HepG2 (cell line): ENCODE data around the gene API5. TPM values are rescaled to one million over a fixed set of nuclear protein-coding genes. Genes with fewer than 3 reads are reported as not detected.
"Not testable (repeated sequence)": the region's sequence is repeated elsewhere in the genome, so short reads cannot be mapped to it uniquely, and the experiment has no call there.

Source experiments
- ATAC-seq: fragments of 200-7000 bp; cut with Tn5 transposase; 3 replicates; pipeline ENCODE4 v1.9.1; 2020; ENCODE audit warnings: mild to moderate bottlenecking, moderate library complexity
- BruUV-seq: library from RNA; stranded (reverse); fragments of 400-500 nt; replicated peaks from 2 replicates; lab custom pipeline; 2021; lab: Mats Ljungman, UMichigan
- CTCF ChIA-PET: fragments of 300-600 bp; formaldehyde crosslinking; extraction: SDS; loops from one replicate; lab custom pipeline; 2021; ENCODE audit warnings: low total read pairs, inconsistent platforms, low intra/inter-chr PET ratio; lab: Yijun Ruan, JAX
- POLR2A ChIA-PET: fragments of 350-600 bp; sonication (Branson Sonifier 250); formaldehyde crosslinking; loops from one replicate; lab custom pipeline; 2020; ENCODE audit warnings: antibody characterized with exemption, inconsistent platforms; lab: Yijun Ruan, JAX
- DNase-seq: peaks from one replicate; pipeline ENCODE4 v3.0.0-alpha.2; 2015; ENCODE audit warnings: low spot score
- FAIRE-seq: peaks from 3 replicates; lab custom pipeline; 2011; peaks lifted over from hg19 to GRCh38; lab: Jason Lieb, UNC
- H2AFZ ChIP-seq: one replicate; pipeline ENCODE4 v1.6.1; 2011; ENCODE audit warnings: low read length, inconsistent platforms
- H3K27ac ChIP-seq: fragments of 300-600 bp; 3 replicates; pipeline ENCODE4 v1.8.0; 2011; ENCODE audit warnings: mixed run types, mild to moderate bottlenecking, mixed read lengths, low read length, inconsistent platforms; ENCODE audit not compliant: insufficient read depth; ENCODE audit errors: extremely low read length
- H3K27me3 ChIP-seq, 2 experiments: fragments of 200-600 bp in 1 of 2; 2 replicates in 1 of 2; 3 replicates in 1 of 2; pipeline versions ENCODE4 v1.6.0 to v1.8.0; 2011; ENCODE audit warnings: low read length in 2 of 2, mild to moderate bottlenecking in 2 of 2, moderate library complexity in 2 of 2, inconsistent platforms in 1 of 2; ENCODE audit not compliant: insufficient read depth in 2 of 2, control insufficient read depth in 1 of 2
- H3K36me3 ChIP-seq, 2 experiments: fragments of 200-600 bp in 1 of 2; replicated peaks in 1 of 2; 2 replicates in 1 of 2; 3 replicates in 1 of 2; pipeline versions ENCODE4 v1.5.1 to v1.8.0; 2011; ENCODE audit warnings: low read length in 2 of 2, inconsistent platforms in 1 of 2; ENCODE audit not compliant: insufficient read depth in 2 of 2, control insufficient read depth in 1 of 2
- H3K4me1 ChIP-seq: 2 replicates; pipeline ENCODE4 v1.5.1; 2012; ENCODE audit warnings: low read length, inconsistent platforms; ENCODE audit not compliant: insufficient read depth
- H3K4me2 ChIP-seq: 2 replicates; pipeline ENCODE4 v1.6.0; 2011; ENCODE audit warnings: low read depth, low read length, inconsistent platforms
- H3K4me3 ChIP-seq, 3 experiments: fragments of 200-600 bp in 1 of 3; sonication (generic), shearing (Covaris generic) in 1 of 3; replicated peaks in 1 of 3; 2 replicates each; pipeline ENCODE4 v1.5.1; 2011 to 2016; ENCODE audit warnings: low read length in 3 of 3, inconsistent platforms in 2 of 3, low read depth in 2 of 3, mild to moderate bottlenecking in 2 of 3, control low read depth in 1 of 3, mixed read lengths in 1 of 3; ENCODE audit not compliant: insufficient read depth in 1 of 3
- H3K79me2 ChIP-seq: one replicate; pipeline ENCODE4 v1.6.1; 2011; ENCODE audit warnings: low read length, inconsistent platforms; ENCODE audit not compliant: insufficient read depth
- H3K9ac ChIP-seq: 2 replicates; pipeline ENCODE4 v1.6.0; 2011; ENCODE audit warnings: mild to moderate bottlenecking, low read depth, low read length, inconsistent platforms; ENCODE audit not compliant: insufficient read depth
- H3K9me3 ChIP-seq: 2 replicates; pipeline ENCODE4 v1.5.1; 2012; ENCODE audit warnings: mild to moderate bottlenecking, low read length
- H4K20me1 ChIP-seq: 2 replicates; pipeline ENCODE4 v1.6.0; 2011; ENCODE audit warnings: inconsistent platforms, mild to moderate bottlenecking, low read length, moderate library complexity; ENCODE audit not compliant: insufficient read depth
- MAFF ChIP-seq: IDR thresholded peaks from 2 replicates; pipeline ENCODE4 v1.6.1; 2011; ENCODE audit warnings: low read depth, low read length, improper control_type of control experiment
- MAFK ChIP-seq, 2 experiments: IDR thresholded peaks in 1 of 2; conservative IDR thresholded peaks in 1 of 2; 2 replicates each; pipeline ENCODE4 v1.6.1; 2011; ENCODE audit warnings: improper control_type of control experiment in 2 of 2, low read length in 2 of 2
- WGBS: methylation state at CpG from one replicate; pipeline ENCODE4 v1.1.6; 2017; ENCODE audit warnings: low lambda C conversion rate; 5-methylcytosine and 5-hydroxymethylcytosine counted together
- in situ Hi-C: cut with HindIII; loops from 2 replicates; pipeline ENCODE4 v1.10.0; 2017; ENCODE audit warnings: low pct_unique_long_range_greater_than_20kb; ENCODE audit not compliant: extremely low pct_ligation_motif_present
- intact Hi-C: fragments of 100-400 bp; cut with micrococcal nuclease; formaldehyde crosslinking; loops from one replicate; pipeline ENCODE4 v1.10.0; 2022; ENCODE audit not compliant: unreplicated experiment
- polyA plus RNA-seq, 8 experiments: library from polyadenylated mRNA; depleted of rRNA in 3 of 8; stranded (reverse) in 7 of 8; unstranded in 1 of 8; fragments of >200 nt; fragmentation: Illumina TruSeq in 4 of 8; extraction: Trizol in 4 of 8; gene quantifications; 2 replicates each; pipeline versions ENCODE4 v1.2.1 to v1.2.3, GENCODE V29; 2011 to 2016; ENCODE audit warnings: low read depth in 4 of 8, missing spikeins in 1 of 8, mixed read lengths in 1 of 8; ENCODE audit not compliant: insufficient read depth in 1 of 8
- total RNA-seq, 5 experiments: library from RNA; depleted of rRNA; stranded (reverse); fragments of >200 nt; fragmentation: Illumina TruSeq; extraction: Trizol; gene quantifications; 2 replicates each; pipeline ENCODE4 v1.2.3, GENCODE V29; 2016; ENCODE audit warnings: low read depth in 1 of 5
- TF ChIP-seq, protein P1 (sequence below): sonication (generic); formaldehyde crosslinking; conservative IDR thresholded peaks from 2 replicates; pipeline ENCODE4 v1.4.0; 2020; ENCODE audit warnings: missing genetic modification reagents

API5 gene
- total and polyA plus RNA-seq, 2 of the 13 experiments (the other 11 are each of a cell fraction or from before 2014, with no cell fraction given), result 21.6 to 59.0 TPM

DNA sequence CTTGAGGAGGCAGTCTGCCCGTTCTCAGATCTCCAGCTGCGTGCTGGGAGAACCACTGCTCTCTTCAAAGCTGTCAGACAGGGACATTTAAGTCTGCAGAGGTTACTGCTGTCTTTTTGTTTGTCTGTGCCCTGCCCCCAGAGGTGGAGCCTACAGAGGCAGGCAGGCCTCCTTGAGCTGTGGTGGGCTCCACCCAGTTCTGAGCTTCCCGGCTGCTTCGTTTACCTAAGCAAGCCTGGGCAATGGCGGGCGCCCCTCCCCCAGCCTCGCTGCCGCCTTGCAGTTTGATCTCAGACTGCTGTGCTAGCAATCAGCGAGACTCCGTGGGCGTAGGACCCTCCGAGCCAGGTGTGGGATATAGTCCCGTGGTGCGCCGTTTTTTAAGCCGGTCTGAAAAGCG, 39.6 kb downstream of the API5 start:
- FAIRE-seq, in situ Hi-C loops, H3K27me3 ChIP-seq, POLR2A ChIA-PET, CTCF ChIA-PET, H3K9ac ChIP-seq, H3K79me2 ChIP-seq, H4K20me1 ChIP-seq, DNase-seq, BruUV-seq, ATAC-seq, intact Hi-C loops, H3K9me3 ChIP-seq, H2AFZ ChIP-seq, H3K4me1 ChIP-seq, H3K4me3 ChIP-seq, H3K36me3 ChIP-seq, H3K4me2 ChIP-seq, H3K27ac ChIP-seq: not testable (repeated sequence)
- WGBS, result no CpG with 5 or more reads among the region's 17 CpGs

DNA sequence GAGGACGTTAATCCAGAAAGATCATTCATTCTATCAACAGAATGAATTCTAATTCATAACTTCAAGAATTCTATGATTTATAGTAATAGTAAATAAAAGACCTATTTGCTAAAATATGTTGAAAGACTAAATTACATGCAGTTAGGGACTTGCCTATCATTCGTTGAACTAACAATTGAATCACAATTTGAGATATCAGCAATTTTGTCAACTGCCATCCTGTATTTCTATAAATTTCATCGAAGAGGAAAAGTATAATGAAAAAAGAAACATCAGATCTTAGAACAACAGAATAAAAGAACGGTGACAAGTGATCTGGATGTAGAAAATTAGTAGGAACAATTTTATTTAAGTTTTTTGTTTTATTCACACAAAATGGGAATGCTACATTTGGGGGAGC, 42.5 kb downstream of the API5 start:
- CTCF ChIA-PET, result no interaction called here

More for the DNA sequence above, 42.5 kb downstream of the API5 start:
- no TSS peak for BruUV-seq
- H3K27ac ChIP-seq, result no peak overlapping the region
- in situ Hi-C loops, result no loop called here
- H3K9me3 ChIP-seq, result no peaks in the 10 kb centered on the region
- H2AFZ ChIP-seq, result no peak overlapping the region
- no peaks in the 10 kb centered on the region; a peak in 1 of 5 replicates for H3K27me3 ChIP-seq
- H3K79me2 ChIP-seq, result peaks cover 5% of the 10 kb centered on the region
- no peaks in the 10 kb centered on the region for H3K36me3 ChIP-seq
- intact Hi-C loops, result no loop called here
- H3K4me3 ChIP-seq, result no peak overlapping the region
- ATAC-seq (no peak), DNase-seq (no peak), FAIRE-seq (no peak)
- peaks cover 15% of the 10 kb centered on the region for H3K4me1 ChIP-seq
- WGBS, result 88% methylated on average over 4 of the region's 4 CpGs
- H3K4me2 ChIP-seq, result no peak overlapping the region
- POLR2A ChIA-PET, result no interaction called here
- TF ChIP-seq MAFK (conservative IDR thresholded peaks at IDR 0.05 in 1 of 2, IDR thresholded peaks at IDR 0.05 in 1 of 2; ENCODE audit: low read length in 2 of 2) (peak; percentile 37 to 46; a peak in 3 of 4 replicates), MAFF (peak; percentile 24; the same call in 1 of the 2 replicates)
- TF ChIP-seq, protein P1, sequence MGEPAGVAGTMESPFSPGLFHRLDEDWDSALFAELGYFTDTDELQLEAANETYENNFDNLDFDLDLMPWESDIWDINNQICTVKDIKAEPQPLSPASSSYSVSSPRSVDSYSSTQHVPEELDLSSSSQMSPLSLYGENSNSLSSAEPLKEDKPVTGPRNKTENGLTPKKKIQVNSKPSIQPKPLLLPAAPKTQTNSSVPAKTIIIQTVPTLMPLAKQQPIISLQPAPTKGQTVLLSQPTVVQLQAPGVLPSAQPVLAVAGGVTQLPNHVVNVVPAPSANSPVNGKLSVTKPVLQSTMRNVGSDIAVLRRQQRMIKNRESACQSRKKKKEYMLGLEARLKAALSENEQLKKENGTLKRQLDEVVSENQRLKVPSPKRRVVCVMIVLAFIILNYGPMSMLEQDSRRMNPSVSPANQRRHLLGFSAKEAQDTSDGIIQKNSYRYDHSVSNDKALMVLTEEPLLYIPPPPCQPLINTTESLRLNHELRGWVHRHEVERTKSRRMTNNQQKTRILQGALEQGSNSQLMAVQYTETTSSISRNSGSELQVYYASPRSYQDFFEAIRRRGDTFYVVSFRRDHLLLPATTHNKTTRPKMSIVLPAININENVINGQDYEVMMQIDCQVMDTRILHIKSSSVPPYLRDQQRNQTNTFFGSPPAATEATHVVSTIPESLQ, result no peak
- TF ChIP-seq, all 625 proteins: peak for 2
- no peak overlapping the region for H3K9ac ChIP-seq
- H4K20me1 ChIP-seq, result no peaks in the 10 kb centered on the region
